Measurements from ENCODE around the gene HSD11B1.

HSD11B1 gene

GRCh38 chr1:209741193-209741592 lies 36.5 kb downstream of the HSD11B1 start:
- Histone ChIP-seq H3K27me3 (ENCODE audit: low read length) (no peaks in the 10 kb centered on the region), H3K4me3 (ENCODE audit: insufficient read depth, low read length, poor library complexity, severe bottlenecking) (no peak overlapping the region), H3F3A (ENCODE audit: insufficient read depth) (0 out of 2 replicates have a peak, but pooled peaks cover under 1% of the 10 kb centered on the region), H3K9me2 (replicated peaks; ENCODE audit: insufficient read depth, low read length) (no peaks in the 10 kb centered on the region), H2AFZ (ENCODE audit: low read depth, low read length, severe bottlenecking) (no peak overlapping the region), H3K36me3 (ENCODE audit: low read length) (no peaks in the 10 kb centered on the region), H3K9ac (ENCODE audit: low read length) (no peak overlapping the region), H3K4me2 (ENCODE audit: low read depth, low read length, poor library complexity, severe bottlenecking) (no peak overlapping the region), H4K20me1 (ENCODE audit: low read depth, low read length) (no peaks in the 10 kb centered on the region), H3K9me3 (ENCODE audit: insufficient read depth, low read length) (no peaks in the 10 kb centered on the region), H3K27ac (ENCODE audit: low read depth, low read length) (no peak overlapping the region), H3K79me2 (ENCODE audit: insufficient read depth, low read length) (no peaks in the 10 kb centered on the region)
- TF ChIP-seq CTCF (IDR thresholded peaks at IDR 0.05; ENCODE audit: insufficient read depth, low read length, poor library complexity, severe bottlenecking) = no peak
- no peak for TF ChIP-seq EZH2phosphoT487 (conservative IDR thresholded peaks at IDR 0.05; ENCODE audit: low read length)

- Histone ChIP-seq H3K4me3 (ENCODE audit: insufficient read depth, low read length, poor library complexity, severe bottlenecking) (no peak overlapping the region), H3K79me2 (ENCODE audit: insufficient read depth, low read length) (no peaks in the 10 kb centered on the region), H3F3A (ENCODE audit: insufficient read depth) (0 out of 2 replicates have a peak, but pooled peaks cover 7% of the 10 kb centered on the region), H4K20me1 (ENCODE audit: low read depth, low read length) (no peaks in the 10 kb centered on the region), H3K4me2 (ENCODE audit: low read depth, low read length, poor library complexity, severe bottlenecking) (no peak overlapping the region), H3K9me2 (replicated peaks; ENCODE audit: insufficient read depth, low read length) (no peaks in the 10 kb centered on the region), H3K27me3 (ENCODE audit: low read length) (no peaks in the 10 kb centered on the region), H3K27ac (ENCODE audit: low read depth, low read length) (no peak overlapping the region), H3K9ac (ENCODE audit: low read length) (no peak overlapping the region), H2AFZ (ENCODE audit: low read depth, low read length, severe bottlenecking) (no peak overlapping the region), H3K36me3 (ENCODE audit: low read length) (no peaks in the 10 kb centered on the region), H3K9me3 (ENCODE audit: insufficient read depth, low read length) (no peaks in the 10 kb centered on the region)
- TF ChIP-seq EZH2phosphoT487 (conservative IDR thresholded peaks at IDR 0.05; ENCODE audit: low read length) (no peak), CTCF (IDR thresholded peaks at IDR 0.05; ENCODE audit: insufficient read depth, low read length, poor library complexity, severe bottlenecking) (no peak)
Measured at GRCh38 chr1:209741889-209742288, 37.2 kb downstream of the HSD11B1 start.

- Histone ChIP-seq H3K9me3 (ENCODE audit: insufficient read depth, low read length) (no peaks in the 10 kb centered on the region), H3K9ac (ENCODE audit: low read length) (no peak overlapping the region), H3K27ac (ENCODE audit: low read depth, low read length) (no peak overlapping the region), H3K79me2 (ENCODE audit: insufficient read depth, low read length) (no peaks in the 10 kb centered on the region), H3K27me3 (ENCODE audit: low read length) (no peaks in the 10 kb centered on the region), H3K4me2 (ENCODE audit: low read depth, low read length, poor library complexity, severe bottlenecking) (no peak overlapping the region), H3K4me3 (ENCODE audit: insufficient read depth, low read length, poor library complexity, severe bottlenecking) (no peak overlapping the region), H2AFZ (ENCODE audit: low read depth, low read length, severe bottlenecking) (no peak overlapping the region), H4K20me1 (ENCODE audit: low read depth, low read length) (no peaks in the 10 kb centered on the region), H3K36me3 (ENCODE audit: low read length) (no peaks in the 10 kb centered on the region), H3F3A (ENCODE audit: insufficient read depth) (0 out of 2 replicates have a peak, but pooled peaks cover 7% of the 10 kb centered on the region), H3K9me2 (replicated peaks; ENCODE audit: insufficient read depth, low read length) (no peaks in the 10 kb centered on the region)
- TF ChIP-seq EZH2phosphoT487 (conservative IDR thresholded peaks at IDR 0.05; ENCODE audit: low read length) (no peak), CTCF (IDR thresholded peaks at IDR 0.05; ENCODE audit: insufficient read depth, low read length, poor library complexity, severe bottlenecking) (no peak)
Measured at GRCh38 chr1:209742409-209743144, 37.9 kb downstream of the HSD11B1 start.

All from SU-DHL-6 (cell line).